Adrenal gland (tissue), 12 donors: ENCODE measurements around the gene HTR4. TPM values are rescaled to one million over a fixed set of nuclear protein-coding genes. Genes with fewer than 3 reads are reported as not detected.

Experiments used
- DNase-seq, 7 donors: peaks; one replicate each; pipeline ENCODE4 v3.0.0-alpha.2; 2019 to 2020
- H3K27ac ChIP-seq, 5 donors: fragments of 200-600 bp; sonication (generic) in 4 of 5; 1 replicate in 3 of 5; 2 replicates in 2 of 5; pipeline versions ENCODE4 v1.5.1 to v1.8.0; 2016 to 2020; ENCODE audit warnings: mild to moderate bottlenecking in 1 of 5
- H3K27me3 ChIP-seq: fragments of 200-600 bp; 2 replicates; pipeline ENCODE4 v1.8.0; 2021
- H3K36me3 ChIP-seq, 2 donors: fragments of 200-600 bp; replicated peaks in 1 of 2; 1 replicate in 1 of 2; 2 replicates in 1 of 2; pipeline versions ENCODE4 v1.5.1 to v1.8.0; 2018 to 2022
- H3K4me1 ChIP-seq, 2 donors: fragments of 200-600 bp; replicated peaks in 1 of 2; 1 replicate in 1 of 2; 2 replicates in 1 of 2; pipeline versions ENCODE4 v1.5.1 to v1.8.0; 2018 to 2021
- H3K4me3 ChIP-seq, 4 donors: fragments of 200-600 bp; sonication (generic) in 3 of 4; one replicate each; pipeline ENCODE4 v1.5.1; 2016 to 2018
- H3K9me3 ChIP-seq, 3 donors: fragments of 200-600 bp; sonication (generic) in 1 of 3; replicated peaks in 1 of 3; 1 replicate in 2 of 3; 2 replicates in 1 of 3; pipeline versions ENCODE4 v1.5.1 to v1.8.0; 2016 to 2021
- CTCF ChIP-seq, 6 experiments: fragments of 450-650 bp in 4 of 6; fragments of 200-600 bp in 2 of 6; sonication (generic) in 1 of 6; IDR thresholded peaks; 1 replicate in 5 of 6; 2 replicates in 1 of 6; pipeline versions ENCODE4 v1.5.1 to v1.8.0; 2016 to 2021; ENCODE audit warnings: antibody characterized with exemption in 6 of 6, mild to moderate bottlenecking in 2 of 6, moderate library complexity in 1 of 6
- POLR2A ChIP-seq, 2 donors: fragments of 450-650 bp; IDR thresholded peaks; one replicate each; pipeline ENCODE4 v1.6.1; 2017; ENCODE audit warnings: antibody characterized with exemption in 2 of 2, mild to moderate bottlenecking in 2 of 2, moderate library complexity in 1 of 2
- WGBS, 4 donors: extraction: QIAGEN DNeasy Blood & Tissue Kit in 2 of 4; methylation state at CpG; one replicate each; pipeline versions ENCODE4 v1.1.5 to v1.1.7; 2013 to 2017; 5-methylcytosine and 5-hydroxymethylcytosine counted together
- intact Hi-C, 2 donors: fragments of 100-400 bp; cut with DNase I; formaldehyde crosslinking; loops; one replicate each; pipeline versions ENCODE4 v1.14.1 to v1.15.0; 2022 to 2023
- polyA plus RNA-seq, 3 donors: library from polyadenylated mRNA; stranded (reverse); fragments of 200-250 nt in 2 of 3; fragments of 350-450 nt in 1 of 3; fragmentation: Illumina TruSeq in 1 of 3; extraction: RNeasy Lipid Tissue Mini Kit (QIAGEN cat#74804) in 1 of 3; gene quantifications; one replicate each; pipeline ENCODE4 v1.2.3, GENCODE V29; 2013 to 2014
- total RNA-seq, 9 donors: library from RNA; depleted of rRNA in 4 of 9; stranded (reverse); fragments of >200 nt in 4 of 9; fragments of 120-200 nt in 1 of 9; fragmentation: NEBNext Ultra II Directional in 1 of 9; extraction: Animal tissue kit (Norgen Biotek cat#: 25700) in 1 of 9; gene quantifications; one replicate each; pipeline versions ENCODE4 v1.1.0 to v1.2.4, GENCODE V29; 2013 to 2023
- donor health status: healthy with polysubstance abuse.
- donor health status: Bipolar disorder and iron deficiency.
- donor health status: DM: yes; HTN: yes; CAD: no.
- donor health status: DM: no; HTN: no; CAD: no.
- donor health status: DM: no; HTN: no; CAD: no.
- donor health status: DM: yes; HTN: yes; CAD: no.

HTR4 gene
- total and polyA plus RNA-seq, 12 donors: 0.11 to 2.6 (median 0.83) TPM; not detected in 1

DNA sequence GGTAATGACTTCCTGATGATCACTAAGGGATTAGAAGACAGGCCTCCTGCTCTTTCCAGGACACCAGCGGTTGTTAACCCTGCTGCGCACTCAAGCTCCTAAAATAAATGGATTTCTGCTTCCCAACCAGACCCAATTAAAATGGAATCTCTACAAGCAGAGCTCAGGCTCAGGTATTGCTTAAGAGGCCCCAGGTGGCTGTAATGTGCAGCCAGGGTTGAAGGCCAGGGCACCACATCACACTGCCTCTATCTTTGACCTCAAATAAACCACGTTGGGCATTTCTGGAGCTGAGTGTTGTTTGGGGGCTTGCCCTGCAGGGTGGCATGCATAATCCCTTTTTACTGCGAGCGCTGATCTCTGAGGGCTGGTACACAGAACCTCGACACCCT, 162.5 kb downstream of the HTR4 start:
- TF ChIP-seq CTCF (IDR thresholded peaks at IDR 0.05) (no peak), POLR2A (IDR thresholded peaks at IDR 0.05) (no peak)
- Histone ChIP-seq H3K27me3 (no peaks in the 10 kb centered on the region), H3K9me3 (no peaks in the 10 kb centered on the region), H3K36me3 (no peaks in the 10 kb centered on the region), H3K4me1 (peaks cover 0 to 10% of the 10 kb centered on the region in 2 donors), H3K4me3 (no peak overlapping the region), H3K27ac (no peak overlapping the region)
- DNase-seq: no peak
- intact Hi-C loops: no loop called here
- WGBS, 4 donors: 66 to 81% (median 77%) methylated on average over 6 of the region's 6 CpGs

DNA sequence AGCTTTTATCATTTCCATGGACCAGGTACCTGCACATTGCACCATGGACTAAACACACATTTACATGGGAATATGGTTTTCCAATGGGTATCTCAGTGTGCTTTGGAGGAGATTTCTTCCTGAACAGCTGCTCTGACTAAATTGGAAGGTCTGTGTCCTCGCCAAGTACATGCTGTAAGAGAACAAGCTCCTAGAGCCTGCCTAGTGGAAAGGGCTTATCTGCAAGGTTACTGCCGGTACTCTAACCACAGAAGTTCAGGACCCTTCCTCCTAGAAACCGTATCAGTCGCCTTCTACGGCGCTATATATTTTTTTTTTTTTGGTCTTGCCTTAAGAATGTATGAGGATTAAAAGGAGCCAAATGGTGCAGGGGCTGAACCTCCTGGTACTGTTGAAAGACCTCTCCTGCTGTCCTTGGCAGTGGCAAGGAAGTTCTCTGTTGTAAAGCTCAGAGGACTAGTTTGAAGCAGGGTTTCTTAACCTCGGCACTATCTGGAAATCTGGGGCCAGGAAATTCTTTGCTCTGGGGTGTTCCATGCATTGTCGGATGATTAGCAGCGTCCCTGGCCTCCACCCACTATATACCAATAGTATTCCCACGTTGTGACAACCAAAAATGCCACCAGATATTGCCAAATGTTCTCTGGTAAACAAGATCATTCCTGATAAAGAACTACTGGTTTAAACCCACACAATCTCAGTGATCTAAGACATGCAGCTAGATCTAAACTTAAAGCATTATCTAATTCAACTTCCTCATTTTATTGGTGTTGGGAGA, 163.1 kb downstream of the HTR4 start:
- TF ChIP-seq CTCF (IDR thresholded peaks at IDR 0.05): no peak
- TF ChIP-seq POLR2A (IDR thresholded peaks at IDR 0.05): no peak
- peak in 1 of 7 donors; percentile 24 for DNase-seq
- no peaks in the 10 kb centered on the region for H3K9me3 ChIP-seq
- H3K36me3 ChIP-seq: no peaks in the 10 kb centered on the region
- no peaks in the 10 kb centered on the region for H3K27me3 ChIP-seq
- peaks cover 0 to 10% of the 10 kb centered on the region in 2 donors for H3K4me1 ChIP-seq
- 41 to 56% (median 47%) methylated on average over 9 to 10 of the region's 10 CpGs for WGBS, 4 donors
- H3K4me3 ChIP-seq: no peak overlapping the region
- intact Hi-C loops: no loop called here
- H3K27ac ChIP-seq: no peak overlapping the region

DNA sequence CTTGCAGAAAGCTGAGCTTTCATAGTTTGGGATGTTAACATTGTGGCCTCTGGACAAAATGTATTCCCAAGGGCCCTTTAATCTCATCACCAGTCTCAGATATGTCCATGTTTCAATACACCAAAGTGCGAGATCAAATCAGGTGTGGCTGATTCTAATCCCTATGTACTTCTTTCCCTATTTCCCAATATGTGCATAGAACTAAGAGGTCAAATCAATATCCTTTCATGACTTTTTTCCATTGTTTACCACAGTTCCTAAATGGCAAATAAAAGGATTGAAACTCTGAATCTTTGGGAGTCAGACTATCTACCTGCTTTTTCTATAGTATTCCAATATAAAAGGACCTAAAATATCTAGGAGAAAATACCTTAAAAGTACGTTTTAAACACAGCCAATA, 165.6 kb downstream of the HTR4 start:
- no peaks in the 10 kb centered on the region for H3K36me3 ChIP-seq
- H3K9me3 ChIP-seq: no peaks in the 10 kb centered on the region
- peaks cover 0 to 6% of the 10 kb centered on the region in 2 donors for H3K4me1 ChIP-seq
- no peaks in the 10 kb centered on the region for H3K27me3 ChIP-seq
- no peak overlapping the region for H3K27ac ChIP-seq
- intact Hi-C loops: no loop called here
- WGBS, 4 donors: 71 to 80% (median 77%) methylated on average over 2 of the region's 2 CpGs
- no peak for DNase-seq
- H3K4me3 ChIP-seq: no peak overlapping the region
- TF ChIP-seq CTCF (IDR thresholded peaks at IDR 0.05) (no peak), POLR2A (IDR thresholded peaks at IDR 0.05) (no peak)

DNA sequence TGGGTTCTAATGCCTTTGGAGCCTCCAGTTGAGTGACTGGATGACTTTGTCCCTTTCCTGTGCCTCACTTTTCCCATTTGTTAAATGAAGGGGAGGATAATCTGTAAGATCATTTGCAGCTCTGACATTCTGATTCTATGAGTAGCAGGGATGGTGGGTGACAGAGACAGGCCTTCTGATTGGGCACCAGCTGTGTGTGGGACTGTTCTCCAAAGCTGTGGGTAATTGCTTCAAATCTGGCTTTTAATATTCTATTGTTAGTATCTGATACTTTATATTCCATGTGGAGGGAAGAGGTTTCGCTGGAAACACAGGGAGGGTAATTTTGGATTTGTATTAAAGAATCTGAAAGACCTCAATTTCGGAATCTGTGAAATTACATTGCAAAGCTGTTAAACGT, 167.9 kb downstream of the HTR4 start:
- WGBS, 4 donors: 88 to 91% (median 88%) methylated on average over 3 of the region's 3 CpGs
- Histone ChIP-seq H3K4me1 (no peaks in the 10 kb centered on the region), H3K4me3 (no peak overlapping the region), H3K9me3 (no peaks in the 10 kb centered on the region), H3K27me3 (no peaks in the 10 kb centered on the region), H3K27ac (no peak overlapping the region), H3K36me3 (no peaks in the 10 kb centered on the region)
- TF ChIP-seq POLR2A (IDR thresholded peaks at IDR 0.05): no peak
- TF ChIP-seq CTCF (IDR thresholded peaks at IDR 0.05): no peak
- intact Hi-C loops: no loop called here
- DNase-seq: no peak
